ENCODE measurements around the gene PLEKHG4B.
"Not testable (repeated sequence)": the region's sequence is repeated elsewhere in the genome, so short reads cannot be mapped to it uniquely, and the experiment has no call there.

The PLEKHG4B gene

DNA sequence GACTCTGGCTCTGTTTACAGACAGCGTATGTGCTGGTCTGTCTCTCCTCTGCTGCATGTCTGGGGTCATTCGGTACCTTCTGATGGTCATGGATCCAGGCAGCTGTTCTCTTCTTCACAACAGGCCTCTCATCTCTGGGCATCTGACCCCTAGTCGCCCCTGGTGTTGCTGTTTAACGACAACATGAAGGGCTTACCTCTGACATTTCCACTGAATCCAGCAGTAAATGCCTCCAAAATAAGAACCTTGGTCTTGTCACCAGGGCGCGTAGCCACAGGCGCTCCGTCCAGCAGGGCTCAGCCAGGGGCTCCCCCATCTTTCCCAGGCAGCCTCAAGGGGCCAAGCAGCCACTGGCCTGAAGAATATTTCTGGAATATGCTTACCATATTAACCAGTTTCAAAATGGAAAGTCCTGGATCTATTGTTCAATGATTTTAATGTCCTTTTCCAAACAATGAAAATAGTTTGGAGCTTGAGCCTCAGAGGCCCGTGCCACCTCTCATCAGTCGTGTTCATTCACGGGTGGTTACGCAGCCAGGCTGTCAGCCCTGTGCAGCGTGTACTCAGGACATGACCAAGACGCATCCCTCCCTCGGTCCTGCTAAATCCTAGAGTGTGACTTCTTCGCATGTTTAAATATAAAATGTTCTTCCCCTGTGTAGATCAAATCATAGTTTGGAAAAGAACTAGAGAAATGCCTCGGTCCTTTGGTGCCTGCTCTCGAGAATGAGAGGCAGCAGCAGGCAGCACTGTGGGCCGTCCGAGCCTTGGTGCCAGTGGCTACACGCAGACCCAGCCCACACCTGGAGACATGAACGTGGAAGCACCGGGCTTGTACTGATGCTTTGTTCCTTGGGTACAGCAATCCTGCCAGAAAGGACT, 69.2 kb downstream of the PLEKHG4B start:
- Mint-ChIP-seq H3K9me3 (ENCODE audit: low read depth) (no peaks in the 10 kb centered on the region), H3K27ac (no peak overlapping the region), H3K4me3 (no peak overlapping the region), H3K36me3 (no peaks in the 10 kb centered on the region), H3K27me3 (peaks cover 7% of the 10 kb centered on the region), H3K4me1 (ENCODE audit: low read depth) (no peaks in the 10 kb centered on the region)

DNA sequence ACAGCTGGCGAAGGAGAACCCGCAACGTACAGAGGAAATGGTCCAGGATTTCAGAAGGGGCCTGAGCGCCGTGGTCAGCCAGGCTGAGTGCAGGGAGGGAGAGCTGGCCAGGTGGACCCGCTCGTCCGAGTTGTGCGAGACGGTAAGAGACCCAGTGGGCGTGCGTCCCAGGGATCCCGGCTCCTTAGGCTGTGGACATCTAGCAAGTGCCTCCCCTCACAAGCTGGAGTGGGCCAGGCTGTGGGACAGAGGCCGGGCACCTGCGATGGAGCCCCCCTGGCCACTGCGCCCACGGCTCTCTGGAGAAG, 69.8 kb downstream of the PLEKHG4B start:
- Mint-ChIP-seq H3K27me3 (peaks cover 7% of the 10 kb centered on the region), H3K4me3 (no peak overlapping the region), H3K27ac (no peak overlapping the region), H3K9me3 (ENCODE audit: low read depth) (no peaks in the 10 kb centered on the region), H3K4me1 (ENCODE audit: low read depth) (no peaks in the 10 kb centered on the region), H3K36me3 (no peaks in the 10 kb centered on the region)

- H3K36me3 Mint-ChIP-seq: no peaks in the 10 kb centered on the region
- H3K4me3 Mint-ChIP-seq: no peak overlapping the region
- H3K9me3 Mint-ChIP-seq (ENCODE audit: low read depth): no peaks in the 10 kb centered on the region
- no peaks in the 10 kb centered on the region for H3K4me1 Mint-ChIP-seq (ENCODE audit: low read depth)
- H3K27ac Mint-ChIP-seq: no peak overlapping the region
- peaks cover 7% of the 10 kb centered on the region for H3K27me3 Mint-ChIP-seq
Measured at GRCh38 chr5:162190-162564, 70.2 kb downstream of the PLEKHG4B start.

GRCh38 chr5:162565-163337, 70.8 kb downstream of the PLEKHG4B start:
- no peaks in the 10 kb centered on the region for H3K9me3 Mint-ChIP-seq (ENCODE audit: low read depth)
- peaks cover 7% of the 10 kb centered on the region for H3K27me3 Mint-ChIP-seq
- no peaks in the 10 kb centered on the region for H3K4me1 Mint-ChIP-seq (ENCODE audit: low read depth)
- H3K36me3 Mint-ChIP-seq: no peaks in the 10 kb centered on the region
- H3K4me3 Mint-ChIP-seq: no peak overlapping the region
- H3K27ac Mint-ChIP-seq: no peak overlapping the region

DNA sequence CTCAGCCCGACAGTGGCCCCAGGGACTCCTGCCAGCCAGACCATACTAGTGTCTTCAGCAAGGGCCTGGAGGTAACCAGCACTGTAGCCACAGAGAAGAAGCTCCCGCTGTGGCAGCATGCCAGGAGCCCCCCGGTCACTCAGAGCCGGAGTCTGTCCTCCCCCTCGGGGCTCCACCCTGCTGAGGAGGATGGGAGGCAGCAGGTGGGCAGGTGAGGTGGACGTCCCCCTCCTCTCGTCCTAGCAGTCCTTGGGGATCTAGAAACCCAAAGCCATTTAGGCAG, 71.3 kb downstream of the PLEKHG4B start:
- Mint-ChIP-seq H3K4me1 (ENCODE audit: low read depth) (no peaks in the 10 kb centered on the region), H3K36me3 (no peaks in the 10 kb centered on the region), H3K27ac (no peak overlapping the region), H3K4me3 (no peak overlapping the region), H3K27me3 (peaks cover 7% of the 10 kb centered on the region), H3K9me3 (ENCODE audit: low read depth) (no peaks in the 10 kb centered on the region)

GRCh38 chr5:163841-164240, 71.9 kb downstream of the PLEKHG4B start:
- Mint-ChIP-seq H3K27me3 (peaks cover 7% of the 10 kb centered on the region), H3K36me3 (no peaks in the 10 kb centered on the region), H3K9me3 (ENCODE audit: low read depth) (no peaks in the 10 kb centered on the region), H3K4me3 (no peak overlapping the region), H3K27ac (no peak overlapping the region), H3K4me1 (ENCODE audit: low read depth) (no peaks in the 10 kb centered on the region)

- Mint-ChIP-seq H3K4me3 (no peak overlapping the region), H3K9me3 (ENCODE audit: low read depth) (no peaks in the 10 kb centered on the region), H3K27me3 (peaks cover 7% of the 10 kb centered on the region), H3K27ac (no peak overlapping the region), H3K4me1 (ENCODE audit: low read depth) (no peaks in the 10 kb centered on the region), H3K36me3 (no peaks in the 10 kb centered on the region)
Measured at GRCh38 chr5:164244-164643, 72.3 kb downstream of the PLEKHG4B start.

DNA sequence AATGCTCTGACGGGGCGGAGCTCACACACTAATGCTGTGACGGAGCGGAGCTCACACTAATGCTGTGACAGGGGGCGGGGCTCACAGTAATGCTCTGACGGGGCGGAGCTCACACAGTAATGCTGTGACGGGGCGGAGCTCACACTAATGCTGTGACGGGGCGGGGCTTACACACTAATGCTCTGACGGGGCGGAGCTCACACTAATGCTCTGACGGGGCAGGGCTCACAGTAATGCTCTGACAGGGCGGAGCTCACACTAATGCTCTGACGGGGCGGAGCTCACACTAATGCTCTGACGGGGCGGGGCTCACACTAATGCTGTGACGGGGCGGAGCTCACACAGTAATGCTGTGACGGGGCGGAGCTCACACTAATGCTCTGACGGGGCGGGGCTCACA, 72.8 kb downstream of the PLEKHG4B start:
- not testable (repeated sequence) for H3K4me3 Mint-ChIP-seq; H3K36me3 Mint-ChIP-seq; H3K27ac Mint-ChIP-seq; H3K4me1 Mint-ChIP-seq (ENCODE audit: low read depth); H3K27me3 Mint-ChIP-seq; H3K9me3 Mint-ChIP-seq (ENCODE audit: low read depth)

- Mint-ChIP-seq H3K4me3 (no peak overlapping the region), H3K4me1 (ENCODE audit: low read depth) (no peaks in the 10 kb centered on the region), H3K36me3 (no peaks in the 10 kb centered on the region), H3K27ac (no peak overlapping the region), H3K27me3 (no peaks in the 10 kb centered on the region), H3K9me3 (ENCODE audit: low read depth) (no peaks in the 10 kb centered on the region)
Measured at GRCh38 chr5:166441-167372, 74.7 kb downstream of the PLEKHG4B start.

DNA sequence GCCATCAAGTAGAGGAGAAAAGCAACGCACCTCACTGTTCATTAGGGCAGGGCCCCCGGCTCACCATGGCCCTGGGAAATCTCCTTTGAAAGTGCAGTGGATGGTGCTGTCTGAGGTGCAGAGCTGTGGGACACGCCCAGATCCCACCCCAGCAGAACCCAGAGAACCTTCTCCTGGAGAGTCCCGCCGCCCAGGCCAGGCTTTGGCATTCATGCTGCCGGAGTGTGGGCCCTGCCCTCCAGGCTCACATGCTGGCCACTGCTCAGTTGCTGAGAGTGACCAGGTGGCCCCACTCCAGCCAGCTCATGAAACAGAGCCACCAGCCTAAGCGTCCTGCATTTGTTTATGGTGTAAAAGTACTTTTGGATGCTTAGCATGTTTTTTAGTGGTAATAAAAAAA, 75.5 kb downstream of the PLEKHG4B start:
- no peaks in the 10 kb centered on the region for H3K27me3 Mint-ChIP-seq
- H3K4me3 Mint-ChIP-seq: no peak overlapping the region
- H3K9me3 Mint-ChIP-seq (ENCODE audit: low read depth): no peaks in the 10 kb centered on the region
- H3K4me1 Mint-ChIP-seq (ENCODE audit: low read depth): no peaks in the 10 kb centered on the region
- H3K36me3 Mint-ChIP-seq: no peaks in the 10 kb centered on the region
- H3K27ac Mint-ChIP-seq: no peak overlapping the region

DNA sequence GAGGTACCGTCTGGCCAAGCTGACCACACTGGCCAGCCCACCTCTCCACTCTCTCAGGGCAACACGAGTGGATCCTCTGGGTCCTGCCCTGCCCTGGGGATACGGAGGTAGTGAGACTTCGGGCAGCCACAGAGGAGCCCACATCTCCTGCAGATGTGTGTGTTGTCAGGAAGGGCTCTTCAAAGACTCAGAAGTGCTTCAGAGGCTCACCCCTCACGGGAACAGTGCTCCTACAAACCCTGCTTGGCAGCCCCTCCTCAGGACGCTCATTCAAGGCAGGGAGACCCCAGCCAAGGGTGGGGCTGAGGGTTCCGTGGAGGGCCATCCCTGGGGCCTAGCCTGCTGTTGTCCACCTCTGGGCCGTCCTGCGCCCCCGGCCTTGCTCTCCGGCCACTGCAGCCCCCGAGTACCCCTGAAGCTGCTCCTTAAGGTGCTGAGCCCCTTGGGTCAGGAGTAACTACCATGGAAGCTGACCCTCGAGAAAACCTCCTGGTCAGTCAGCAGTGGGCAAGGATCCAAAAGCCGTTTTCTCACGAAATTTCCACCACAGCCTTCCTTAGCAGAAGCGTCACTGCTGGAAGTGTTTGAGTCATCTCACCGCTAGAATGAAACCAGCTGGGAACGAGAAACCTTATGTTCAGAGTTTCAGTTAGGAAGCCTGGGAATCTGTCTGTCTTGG, 76.2 kb downstream of the PLEKHG4B start:
- H3K4me1 Mint-ChIP-seq (ENCODE audit: low read depth): no peaks in the 10 kb centered on the region
- no peaks in the 10 kb centered on the region for H3K9me3 Mint-ChIP-seq (ENCODE audit: low read depth)
- no peak overlapping the region for H3K27ac Mint-ChIP-seq

GRCh38 chr5:169071-169727, 77.2 kb downstream of the PLEKHG4B start:
- H3K27ac Mint-ChIP-seq: no peak overlapping the region
- H3K27me3 Mint-ChIP-seq: no peaks in the 10 kb centered on the region
- no peaks in the 10 kb centered on the region for H3K36me3 Mint-ChIP-seq
- H3K4me1 Mint-ChIP-seq (ENCODE audit: low read depth): no peaks in the 10 kb centered on the region
- H3K4me3 Mint-ChIP-seq: no peak overlapping the region
- H3K9me3 Mint-ChIP-seq (ENCODE audit: low read depth): no peaks in the 10 kb centered on the region

More for the DNA sequence above, 76.2 kb downstream of the PLEKHG4B start:
- Mint-ChIP-seq H3K27me3 (no peaks in the 10 kb centered on the region), H3K4me3 (no peak overlapping the region), H3K36me3 (no peaks in the 10 kb centered on the region)

DNA sequence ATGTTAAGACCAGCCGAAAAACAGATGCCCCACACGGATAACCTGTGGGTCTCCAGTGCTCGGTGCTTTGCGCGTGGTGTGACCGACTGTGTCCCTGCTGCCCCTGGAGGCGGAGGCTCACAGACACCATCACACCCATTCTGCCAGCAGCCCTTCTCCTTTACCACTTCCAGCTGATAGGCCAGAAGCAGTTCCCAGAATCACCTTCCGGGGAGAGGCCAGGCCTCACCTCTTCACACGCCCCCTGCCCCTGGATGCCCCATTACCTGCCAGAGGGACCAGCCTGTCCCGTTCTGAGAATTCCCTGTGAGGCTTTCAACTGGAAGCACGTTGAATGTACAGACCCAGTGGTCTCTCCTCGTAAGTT, 77.7 kb downstream of the PLEKHG4B start:
- Mint-ChIP-seq H3K4me1 (ENCODE audit: low read depth) (no peaks in the 10 kb centered on the region), H3K9me3 (ENCODE audit: low read depth) (no peaks in the 10 kb centered on the region), H3K4me3 (no peak overlapping the region), H3K36me3 (no peaks in the 10 kb centered on the region), H3K27ac (no peak overlapping the region), H3K27me3 (no peaks in the 10 kb centered on the region)

- no peak overlapping the region for H3K4me3 Mint-ChIP-seq
- H3K36me3 Mint-ChIP-seq: no peaks in the 10 kb centered on the region
- H3K27me3 Mint-ChIP-seq: no peaks in the 10 kb centered on the region
- H3K27ac Mint-ChIP-seq: no peak overlapping the region
- no peaks in the 10 kb centered on the region for H3K9me3 Mint-ChIP-seq (ENCODE audit: low read depth)
- H3K4me1 Mint-ChIP-seq (ENCODE audit: low read depth): no peaks in the 10 kb centered on the region
Measured at GRCh38 chr5:170971-171800, 79.2 kb downstream of the PLEKHG4B start.
